ENCODE measurements around the gene GPR18.

The GPR18 gene

DNA sequence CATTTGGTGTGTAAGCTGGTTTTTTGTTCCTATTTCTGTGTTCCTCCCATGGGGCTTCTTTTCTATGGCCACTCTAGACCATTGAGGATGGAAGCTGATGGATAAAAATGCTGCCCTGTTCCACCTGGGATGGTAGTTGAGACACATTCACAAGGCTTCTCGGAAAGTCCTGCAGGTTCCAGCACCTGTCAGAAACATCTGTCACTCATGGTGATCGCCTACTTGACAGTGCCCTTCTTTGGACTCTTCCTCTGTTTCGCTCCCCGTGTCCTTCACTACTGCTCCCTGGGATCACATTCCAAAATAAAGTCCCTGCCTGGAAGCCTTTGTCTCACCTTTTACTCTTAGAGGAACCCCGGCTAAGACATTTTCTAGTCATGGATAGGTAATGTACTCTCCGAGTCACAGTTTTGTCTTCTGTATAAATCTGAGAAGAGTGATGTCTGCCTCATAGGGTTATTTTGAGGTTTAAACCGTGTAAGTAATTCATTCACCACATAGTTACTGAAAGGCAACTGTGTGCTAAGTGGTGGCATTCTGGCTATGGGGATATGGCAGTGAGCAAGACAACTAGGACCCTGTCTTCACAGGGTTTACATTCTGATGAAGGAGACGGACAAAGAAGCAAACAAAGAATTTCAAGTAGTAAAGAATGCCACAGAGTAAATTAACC is 36.5 kb downstream of the GPR18 start:
- TF ChIP-seq, protein P1, sequence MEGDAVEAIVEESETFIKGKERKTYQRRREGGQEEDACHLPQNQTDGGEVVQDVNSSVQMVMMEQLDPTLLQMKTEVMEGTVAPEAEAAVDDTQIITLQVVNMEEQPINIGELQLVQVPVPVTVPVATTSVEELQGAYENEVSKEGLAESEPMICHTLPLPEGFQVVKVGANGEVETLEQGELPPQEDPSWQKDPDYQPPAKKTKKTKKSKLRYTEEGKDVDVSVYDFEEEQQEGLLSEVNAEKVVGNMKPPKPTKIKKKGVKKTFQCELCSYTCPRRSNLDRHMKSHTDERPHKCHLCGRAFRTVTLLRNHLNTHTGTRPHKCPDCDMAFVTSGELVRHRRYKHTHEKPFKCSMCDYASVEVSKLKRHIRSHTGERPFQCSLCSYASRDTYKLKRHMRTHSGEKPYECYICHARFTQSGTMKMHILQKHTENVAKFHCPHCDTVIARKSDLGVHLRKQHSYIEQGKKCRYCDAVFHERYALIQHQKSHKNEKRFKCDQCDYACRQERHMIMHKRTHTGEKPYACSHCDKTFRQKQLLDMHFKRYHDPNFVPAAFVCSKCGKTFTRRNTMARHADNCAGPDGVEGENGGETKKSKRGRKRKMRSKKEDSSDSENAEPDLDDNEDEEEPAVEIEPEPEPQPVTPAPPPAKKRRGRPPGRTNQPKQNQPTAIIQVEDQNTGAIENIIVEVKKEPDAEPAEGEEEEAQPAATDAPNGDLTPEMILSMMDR (IDR thresholded peaks at IDR 0.05; ENCODE audit: poor library complexity, severe bottlenecking) = no peak
- no peaks in the 10 kb centered on the region for H3K4me1 ChIP-seq (ENCODE audit: insufficient read depth, poor library complexity, severe bottlenecking)

DNA sequence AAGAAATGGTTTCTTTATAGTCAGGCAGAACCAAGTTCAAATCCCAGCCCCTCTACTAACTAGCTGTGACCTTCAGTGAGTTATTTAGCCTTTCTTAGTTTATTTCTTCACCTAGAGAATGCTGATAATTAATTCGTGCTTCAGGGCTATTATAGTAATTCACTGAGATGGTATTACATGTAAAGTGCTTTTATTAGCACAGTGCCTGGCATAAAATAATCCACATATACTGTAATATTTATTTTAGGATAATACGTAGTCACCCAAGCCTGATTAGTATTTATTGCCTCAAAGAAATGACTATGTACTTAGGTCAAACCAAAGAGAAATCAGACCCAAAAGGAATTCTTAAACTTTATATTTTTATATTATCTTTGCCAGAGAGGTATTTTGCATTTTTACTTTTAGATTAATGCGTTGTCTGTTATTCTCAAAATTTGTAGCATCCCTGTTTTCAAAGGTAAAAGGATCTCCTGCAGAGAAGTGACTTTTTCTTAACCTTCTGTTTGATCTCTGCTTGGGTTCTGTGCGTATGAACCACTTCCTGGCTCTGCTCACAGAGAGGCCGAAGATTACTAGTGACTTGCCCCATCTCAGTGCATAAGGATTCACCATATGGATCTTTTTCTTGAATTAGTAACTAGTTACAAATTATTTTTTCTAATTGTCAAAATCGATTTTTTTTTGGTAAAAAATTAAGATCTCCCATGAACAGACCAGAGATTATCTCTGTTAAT is 37.8 kb downstream of the GPR18 start:
- DNase-seq (ENCODE audit: low spot score) (no peak), ATAC-seq (ENCODE audit: low read depth) (no peak)
- Histone ChIP-seq H3K36me3 (ENCODE audit: low read depth) (no peaks in the 10 kb centered on the region), H3K4me3 (ENCODE audit: severe bottlenecking) (no peak overlapping the region), H3K4me1 (ENCODE audit: insufficient read depth, poor library complexity, severe bottlenecking) (no peaks in the 10 kb centered on the region), H3K27ac (ENCODE audit: poor library complexity, severe bottlenecking) (no peak overlapping the region), H3K9me3 (ENCODE audit: severe bottlenecking) (no peaks in the 10 kb centered on the region), H3K27me3 (ENCODE audit: insufficient read depth, poor library complexity, severe bottlenecking) (no peaks in the 10 kb centered on the region)
- TF ChIP-seq, protein P1 (IDR thresholded peaks at IDR 0.05; ENCODE audit: poor library complexity, severe bottlenecking) = no peak

More for the DNA sequence above, 36.5 kb downstream of the GPR18 start:
- DNase-seq (ENCODE audit: low spot score) (no peak), ATAC-seq (ENCODE audit: low read depth) (no peak)
- H3K36me3 ChIP-seq (ENCODE audit: low read depth) = no peaks in the 10 kb centered on the region
- no peak overlapping the region for H3K27ac ChIP-seq (ENCODE audit: poor library complexity, severe bottlenecking)
- H3K9me3 ChIP-seq (ENCODE audit: severe bottlenecking) = no peaks in the 10 kb centered on the region
- H3K27me3 ChIP-seq (ENCODE audit: insufficient read depth, poor library complexity, severe bottlenecking) = no peaks in the 10 kb centered on the region
- no peak overlapping the region for H3K4me3 ChIP-seq (ENCODE audit: severe bottlenecking)

DNA sequence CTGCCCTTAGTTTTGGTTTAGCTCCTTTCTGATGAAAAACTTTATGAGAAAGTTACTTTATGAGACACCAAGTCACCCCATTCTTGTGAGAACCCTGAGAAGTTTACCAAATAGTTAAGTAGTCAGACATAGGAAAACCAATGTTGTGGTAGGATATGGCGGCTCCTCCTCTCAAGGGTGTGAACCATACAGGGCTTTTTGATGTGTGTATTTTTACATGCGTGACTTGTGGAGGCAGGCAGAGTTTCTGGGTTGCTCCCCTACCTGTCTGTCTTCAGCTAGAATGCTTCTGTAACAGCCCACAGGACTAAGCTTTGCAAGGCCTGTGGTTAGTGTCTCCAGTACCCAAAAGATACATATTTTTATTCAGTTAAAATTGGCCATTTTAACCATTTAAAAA is 39.2 kb downstream of the GPR18 start:
- Histone ChIP-seq H3K9me3 (ENCODE audit: severe bottlenecking) (no peaks in the 10 kb centered on the region), H3K4me1 (ENCODE audit: insufficient read depth, poor library complexity, severe bottlenecking) (no peaks in the 10 kb centered on the region), H3K4me3 (ENCODE audit: severe bottlenecking) (no peak overlapping the region), H3K27me3 (ENCODE audit: insufficient read depth, poor library complexity, severe bottlenecking) (no peaks in the 10 kb centered on the region), H3K27ac (ENCODE audit: poor library complexity, severe bottlenecking) (no peak overlapping the region), H3K36me3 (ENCODE audit: low read depth) (no peaks in the 10 kb centered on the region)
- no peak for ATAC-seq (ENCODE audit: low read depth)
- no peak for DNase-seq (ENCODE audit: low spot score)
- TF ChIP-seq, protein P1 (IDR thresholded peaks at IDR 0.05; ENCODE audit: poor library complexity, severe bottlenecking) = no peak

DNA sequence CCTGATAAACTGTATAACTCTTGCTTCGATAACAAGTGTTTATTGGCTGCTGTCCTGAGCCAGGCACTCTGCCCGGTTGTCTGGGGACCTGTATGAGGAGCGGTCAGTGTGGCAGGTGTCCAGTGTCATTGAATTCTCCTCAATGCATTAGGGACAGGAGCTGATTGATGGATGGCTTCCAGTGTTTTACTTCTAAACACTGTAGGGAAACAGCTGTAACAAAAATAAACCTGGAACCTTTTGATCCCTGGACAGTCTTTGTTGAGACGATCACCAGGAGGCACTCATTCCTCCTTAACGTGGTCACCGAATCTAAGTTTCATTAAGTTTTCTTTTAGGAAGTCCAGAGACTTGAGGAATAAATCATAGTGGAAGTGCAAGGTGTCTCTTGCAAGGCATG is 39.6 kb downstream of the GPR18 start:
- DNase-seq (ENCODE audit: low spot score) (no peak), ATAC-seq (ENCODE audit: low read depth) (no peak)
- TF ChIP-seq, protein P1 (IDR thresholded peaks at IDR 0.05; ENCODE audit: poor library complexity, severe bottlenecking) = no peak
- no peak overlapping the region for H3K27ac ChIP-seq (ENCODE audit: poor library complexity, severe bottlenecking)
- no peaks in the 10 kb centered on the region for H3K27me3 ChIP-seq (ENCODE audit: insufficient read depth, poor library complexity, severe bottlenecking)
- H3K9me3 ChIP-seq (ENCODE audit: severe bottlenecking) = no peaks in the 10 kb centered on the region
- H3K4me3 ChIP-seq (ENCODE audit: severe bottlenecking) = no peak overlapping the region
- H3K36me3 ChIP-seq (ENCODE audit: low read depth) = no peaks in the 10 kb centered on the region; the same call in 1 of the 2 replicates
- H3K4me1 ChIP-seq (ENCODE audit: insufficient read depth, poor library complexity, severe bottlenecking) = no peaks in the 10 kb centered on the region

DNA sequence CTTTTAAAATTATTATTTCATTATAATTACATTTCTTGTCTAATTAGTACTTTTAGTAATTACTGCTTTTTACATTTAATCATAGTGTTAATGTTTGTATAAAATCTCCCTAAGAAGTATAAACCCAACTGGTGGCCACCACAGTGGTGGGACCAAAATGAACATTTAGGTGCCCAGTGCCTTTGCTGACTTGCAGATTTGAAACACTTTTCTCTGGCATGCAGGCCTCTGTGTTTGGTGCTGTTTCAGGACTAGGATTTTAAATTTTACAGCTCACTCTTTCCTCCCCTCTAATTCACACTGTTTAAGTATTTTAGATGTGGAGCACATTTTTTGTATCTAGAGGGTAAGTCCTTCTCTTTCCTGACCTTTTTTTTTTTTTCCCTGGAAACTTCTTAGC is 40.1 kb downstream of the GPR18 start:
- no peaks in the 10 kb centered on the region for H3K4me1 ChIP-seq (ENCODE audit: insufficient read depth, poor library complexity, severe bottlenecking)
- TF ChIP-seq, protein P1 (IDR thresholded peaks at IDR 0.05; ENCODE audit: poor library complexity, severe bottlenecking) = no peak
- no peak for DNase-seq (ENCODE audit: low spot score)
- no peak overlapping the region for H3K27ac ChIP-seq (ENCODE audit: poor library complexity, severe bottlenecking)
- H3K4me3 ChIP-seq (ENCODE audit: severe bottlenecking) = no peak overlapping the region
- no peaks in the 10 kb centered on the region for H3K9me3 ChIP-seq (ENCODE audit: severe bottlenecking)
- no peaks in the 10 kb centered on the region for H3K27me3 ChIP-seq (ENCODE audit: insufficient read depth, poor library complexity, severe bottlenecking)
- no peak for ATAC-seq (ENCODE audit: low read depth)
- H3K36me3 ChIP-seq (ENCODE audit: low read depth) = no peaks in the 10 kb centered on the region; the same call in 1 of the 2 replicates
